HEK293 (cell line): ENCODE measurements around the gene SYT5.

Experiments
- CTCF ChIP-seq: fragments of 450-650 bp; formaldehyde crosslinking; IDR thresholded peaks from 2 replicates; pipeline ENCODE4 v1.5.1; 2016; ENCODE audit warnings: missing biosample characterization, missing genetic modification characterization
- ZNF138 ChIP-seq: fragments of 450-650 bp; formaldehyde crosslinking; IDR thresholded peaks from 2 replicates; pipeline ENCODE4 v1.5.1; 2016; ENCODE audit warnings: missing biosample characterization, missing genetic modification characterization, borderline replicate concordance
- ZNF785 ChIP-seq: fragments of 450-650 bp; formaldehyde crosslinking; IDR thresholded peaks from 2 replicates; pipeline ENCODE4 v1.5.1; 2016; ENCODE audit warnings: missing biosample characterization, missing genetic modification characterization

GRCh38 chr19:55174425-55175116 is 5.5 kb downstream of the SYT5 start:
- TF ChIP-seq ZNF138 (no peak), CTCF (tag by site-specific recombination) (no peak), ZNF785 (tag by site-specific recombination) (no peak)
